Ishikawa (cell line): ENCODE results near the gene LGALS7B.
A peak's percentile ranks its signal among the peaks of the same experiment; 100 is the strongest.

Experiments used
- CEBPB ChIP-seq: IDR thresholded peaks from 2 replicates; pipeline ENCODE4 v1.6.1; 2012
- CREB1 ChIP-seq: IDR thresholded peaks from 2 replicates; pipeline ENCODE4 v1.6.1; 2012; ENCODE audit warnings: low read depth
- EGR1 ChIP-seq: IDR thresholded peaks from 2 replicates; pipeline ENCODE4 v1.6.1; 2012
- EP300 ChIP-seq: IDR thresholded peaks from 2 replicates; pipeline ENCODE4 v1.6.1; 2012; ENCODE audit warnings: borderline replicate concordance
- FOXM1 ChIP-seq: IDR thresholded peaks from 2 replicates; pipeline ENCODE4 v1.6.1; 2012; ENCODE audit warnings: low read depth, borderline replicate concordance
- NFIC ChIP-seq: IDR thresholded peaks from 2 replicates; pipeline ENCODE4 v1.6.1; 2012
- RAD21 ChIP-seq: IDR thresholded peaks from 2 replicates; pipeline ENCODE4 v1.6.1; 2012; ENCODE audit warnings: low read depth
- TAF1 ChIP-seq: IDR thresholded peaks from 2 replicates; pipeline ENCODE4 v1.6.1; 2012; ENCODE audit warnings: low read depth, mild to moderate bottlenecking
- TCF12 ChIP-seq: IDR thresholded peaks from 2 replicates; pipeline ENCODE4 v1.6.1; 2012; ENCODE audit warnings: low read depth
- TEAD4 ChIP-seq: IDR thresholded peaks from 2 replicates; pipeline ENCODE4 v1.6.1; 2012
- YY1 ChIP-seq: IDR thresholded peaks from 2 replicates; pipeline ENCODE4 v1.6.1; 2012; ENCODE audit warnings: low read depth
- ZBTB7A ChIP-seq: IDR thresholded peaks from 2 replicates; pipeline ENCODE4 v1.6.1; 2012; ENCODE audit warnings: low read depth
- TF ChIP-seq, protein P1 (sequence below): IDR thresholded peaks from 2 replicates; pipeline ENCODE4 v1.6.1; 2012
- TF ChIP-seq, protein P2 (sequence below): IDR thresholded peaks from 2 replicates; pipeline ENCODE4 v1.6.1; 2012; ENCODE audit warnings: low read depth, mild to moderate bottlenecking
- TF ChIP-seq, protein P3 (sequence below): IDR thresholded peaks from 2 replicates; pipeline ENCODE4 v1.6.1; 2012

LGALS7B gene

DNA sequence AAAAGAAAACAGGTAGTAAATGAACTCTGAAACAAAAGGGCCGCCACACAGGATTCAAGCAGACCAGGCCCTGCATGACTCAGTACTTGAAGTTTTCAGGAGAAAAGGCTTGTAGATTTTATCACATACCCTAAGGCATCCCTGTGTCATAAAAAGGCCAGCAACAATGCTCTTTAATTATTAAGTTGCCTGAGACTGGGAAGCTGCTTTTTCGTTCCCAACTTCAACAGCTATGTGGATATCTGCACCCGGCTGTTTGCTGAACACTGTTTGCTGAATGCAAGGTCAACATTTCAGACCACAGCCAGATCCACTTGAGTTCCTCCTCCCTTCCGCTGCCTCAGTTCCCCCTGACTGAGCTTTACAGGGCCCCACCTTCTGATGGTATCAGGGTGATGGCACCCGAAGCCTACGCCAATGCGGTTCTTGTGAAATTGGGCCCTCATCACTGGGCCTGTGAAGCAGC is 48.7 kb downstream of the LGALS7B start:
- TF ChIP-seq CREB1 (no peak), TEAD4 (no peak), YY1 (no peak), EGR1 (no peak), EP300 (no peak), TCF12 (no peak), NFIC (no peak), FOXM1 (no peak), TAF1 (no peak), RAD21 (no peak), ZBTB7A (no peak)
- TF ChIP-seq, protein P1, sequence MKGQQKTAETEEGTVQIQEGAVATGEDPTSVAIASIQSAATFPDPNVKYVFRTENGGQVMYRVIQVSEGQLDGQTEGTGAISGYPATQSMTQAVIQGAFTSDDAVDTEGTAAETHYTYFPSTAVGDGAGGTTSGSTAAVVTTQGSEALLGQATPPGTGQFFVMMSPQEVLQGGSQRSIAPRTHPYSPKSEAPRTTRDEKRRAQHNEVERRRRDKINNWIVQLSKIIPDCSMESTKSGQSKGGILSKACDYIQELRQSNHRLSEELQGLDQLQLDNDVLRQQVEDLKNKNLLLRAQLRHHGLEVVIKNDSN = no peak
- TF ChIP-seq, protein P2, sequence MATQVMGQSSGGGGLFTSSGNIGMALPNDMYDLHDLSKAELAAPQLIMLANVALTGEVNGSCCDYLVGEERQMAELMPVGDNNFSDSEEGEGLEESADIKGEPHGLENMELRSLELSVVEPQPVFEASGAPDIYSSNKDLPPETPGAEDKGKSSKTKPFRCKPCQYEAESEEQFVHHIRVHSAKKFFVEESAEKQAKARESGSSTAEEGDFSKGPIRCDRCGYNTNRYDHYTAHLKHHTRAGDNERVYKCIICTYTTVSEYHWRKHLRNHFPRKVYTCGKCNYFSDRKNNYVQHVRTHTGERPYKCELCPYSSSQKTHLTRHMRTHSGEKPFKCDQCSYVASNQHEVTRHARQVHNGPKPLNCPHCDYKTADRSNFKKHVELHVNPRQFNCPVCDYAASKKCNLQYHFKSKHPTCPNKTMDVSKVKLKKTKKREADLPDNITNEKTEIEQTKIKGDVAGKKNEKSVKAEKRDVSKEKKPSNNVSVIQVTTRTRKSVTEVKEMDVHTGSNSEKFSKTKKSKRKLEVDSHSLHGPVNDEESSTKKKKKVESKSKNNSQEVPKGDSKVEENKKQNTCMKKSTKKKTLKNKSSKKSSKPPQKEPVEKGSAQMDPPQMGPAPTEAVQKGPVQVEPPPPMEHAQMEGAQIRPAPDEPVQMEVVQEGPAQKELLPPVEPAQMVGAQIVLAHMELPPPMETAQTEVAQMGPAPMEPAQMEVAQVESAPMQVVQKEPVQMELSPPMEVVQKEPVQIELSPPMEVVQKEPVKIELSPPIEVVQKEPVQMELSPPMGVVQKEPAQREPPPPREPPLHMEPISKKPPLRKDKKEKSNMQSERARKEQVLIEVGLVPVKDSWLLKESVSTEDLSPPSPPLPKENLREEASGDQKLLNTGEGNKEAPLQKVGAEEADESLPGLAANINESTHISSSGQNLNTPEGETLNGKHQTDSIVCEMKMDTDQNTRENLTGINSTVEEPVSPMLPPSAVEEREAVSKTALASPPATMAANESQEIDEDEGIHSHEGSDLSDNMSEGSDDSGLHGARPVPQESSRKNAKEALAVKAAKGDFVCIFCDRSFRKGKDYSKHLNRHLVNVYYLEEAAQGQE = no peak

DNA sequence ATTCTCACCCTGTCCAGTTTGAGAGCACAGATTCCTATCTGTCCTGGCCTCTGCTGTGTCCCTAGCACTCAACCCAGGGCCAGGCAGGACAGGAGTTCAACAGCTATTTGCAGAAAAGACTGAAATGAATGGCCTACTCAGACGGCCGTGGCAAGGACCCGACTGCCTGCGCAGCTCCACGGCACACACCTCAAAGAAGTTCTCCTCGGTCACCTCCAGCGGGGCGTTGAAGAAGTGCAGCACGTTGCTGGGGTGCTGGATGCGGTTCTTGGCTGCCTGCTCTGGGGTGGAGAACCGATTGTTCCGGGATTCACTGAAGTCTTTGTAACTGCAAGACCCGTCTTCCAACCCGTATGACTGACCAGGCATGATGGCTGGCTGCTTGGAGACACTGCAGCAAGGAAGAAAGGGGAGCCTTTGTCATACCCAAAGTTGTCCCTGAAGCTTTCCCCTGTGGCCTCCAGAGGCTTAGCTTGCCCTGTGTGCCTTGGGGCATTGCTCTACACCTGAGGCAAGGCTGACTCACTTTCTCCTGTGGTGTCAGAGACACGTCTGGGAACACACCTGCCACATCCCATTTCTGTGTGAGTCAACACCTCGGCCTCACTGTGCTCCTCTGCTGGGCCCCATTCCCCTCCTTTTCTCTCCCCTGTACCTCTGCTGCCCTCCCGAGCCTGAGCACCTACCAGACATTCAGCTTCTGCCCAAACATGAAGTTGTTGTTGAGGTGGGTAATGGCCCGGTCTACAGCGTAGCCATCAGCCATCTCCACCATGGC is 49.4 kb downstream of the LGALS7B start:
- TF ChIP-seq TCF12 (no peak), RAD21 (0 out of 2 replicates have a peak, but pooled peaks have one; percentile 7)

- TF ChIP-seq EP300 = no peak
- TF ChIP-seq, protein P2 = no peak
- no peak for TF ChIP-seq RAD21
- no peak for TF ChIP-seq ZBTB7A
- no peak for TF ChIP-seq CEBPB
- TF ChIP-seq, protein P3, sequence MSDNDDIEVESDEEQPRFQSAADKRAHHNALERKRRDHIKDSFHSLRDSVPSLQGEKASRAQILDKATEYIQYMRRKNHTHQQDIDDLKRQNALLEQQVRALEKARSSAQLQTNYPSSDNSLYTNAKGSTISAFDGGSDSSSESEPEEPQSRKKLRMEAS = no peak
Measured at GRCh38 chr19:38838986-38839761, 50.2 kb downstream of the LGALS7B start.

GRCh38 chr19:38839816-38840582 is 51.0 kb downstream of the LGALS7B start:
- TF ChIP-seq EGR1 (no peak), EP300 (no peak), RAD21 (no peak)

DNA sequence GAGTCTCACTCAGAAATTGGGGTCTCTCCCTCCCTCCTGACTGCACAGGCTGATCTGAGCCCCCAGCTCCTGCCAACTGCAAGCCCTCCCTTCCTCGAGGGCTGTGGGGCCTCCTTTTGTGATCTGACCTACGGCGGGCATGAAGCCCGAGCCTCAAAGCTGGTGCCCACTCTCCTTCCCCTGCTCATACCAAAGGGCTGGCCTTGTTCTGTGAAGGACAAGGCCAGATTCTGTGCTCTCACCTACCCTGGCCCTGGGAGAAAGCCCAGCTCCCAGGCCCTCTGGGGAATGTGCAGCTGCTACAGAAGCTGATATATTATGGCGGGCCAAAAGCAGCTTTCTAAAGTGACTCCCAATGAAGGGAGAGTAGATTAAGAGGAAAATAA is 51.6 kb downstream of the LGALS7B start:
- TF ChIP-seq ZBTB7A (no peak), TEAD4 (no peak)
- TF ChIP-seq, protein P2 = no peak
